ENCODE data around the gene UBE2C. TPM values are rescaled to one million over a fixed set of nuclear protein-coding genes. Genes with fewer than 3 reads are reported as not detected.
A peak's percentile ranks its signal among the peaks of the same experiment; 100 is the strongest.

The UBE2C gene
- total and polyA plus RNA-seq, 2 donors (not counting 1 experiment from before 2014, with no cell fraction given): 0.54 to 2.4 TPM

DNA sequence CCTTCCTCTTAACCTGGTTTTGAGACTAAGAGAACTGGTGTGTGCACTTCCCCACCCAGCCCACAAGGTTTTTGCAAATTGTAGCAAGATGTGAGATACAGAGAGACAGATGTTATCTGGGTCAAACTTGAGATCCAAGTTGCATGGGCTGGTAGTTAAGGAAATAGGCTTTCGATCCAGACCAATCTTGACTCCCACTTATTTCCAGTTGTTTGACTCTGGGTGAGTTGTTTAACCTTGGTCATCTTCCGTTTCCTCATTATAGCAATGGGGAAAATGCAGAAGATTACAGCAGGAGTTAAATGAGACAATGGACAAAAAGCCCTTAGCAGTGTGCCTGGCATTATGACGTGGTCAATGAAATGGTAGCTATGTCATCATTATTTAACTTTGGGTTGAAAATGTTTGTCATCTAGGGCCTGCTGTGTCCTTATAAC, 22.9 kb downstream of the UBE2C start:
- CTCF ChIA-PET: no interaction called here
- Histone ChIP-seq H3K9ac (ENCODE audit: low read length) (no peak overlapping the region), H3K4me3 (ENCODE audit: control extremely low read depth in 1 of 5, extremely low read depth in 1 of 5, insufficient read depth in 1 of 5, low read depth in 2 of 5, low read length in 4 of 5) (no peak overlapping the region), H3K9me3 (ENCODE audit: control extremely low read depth in 1 of 3, control insufficient read depth in 2 of 3, insufficient read depth in 1 of 3, low read length in 2 of 3) (no peaks in the 10 kb centered on the region), H3K4me1 (ENCODE audit: control insufficient read depth in 2 of 2, insufficient read depth in 2 of 2, low read length in 2 of 2) (peaks cover 6 to 18% of the 10 kb centered on the region in 2 donors), H3K27me3 (replicated peaks in 1 of 4; ENCODE audit: control extremely low read depth in 1 of 4, control insufficient read depth in 3 of 4, insufficient read depth in 4 of 4, low read length in 3 of 4) (no peaks in the 10 kb centered on the region), H2AFZ (ENCODE audit: insufficient read depth, low read depth, low read length, poor library complexity, severe bottlenecking) (no peak overlapping the region), H3K27ac (ENCODE audit: low read length in 2 of 2) (no peak overlapping the region), H3K79me2 (ENCODE audit: control insufficient read depth, insufficient read depth, low read length) (no peaks in the 10 kb centered on the region), H3K36me3 (replicated peaks in 1 of 2; ENCODE audit: control extremely low read depth in 1 of 2, control insufficient read depth in 1 of 2, extremely low read depth in 1 of 2, insufficient read depth in 2 of 2, low read length in 1 of 2) (no peaks in the 10 kb centered on the region), H4K20me1 (ENCODE audit: control insufficient read depth, insufficient read depth, low read length, poor library complexity, severe bottlenecking) (no peaks in the 10 kb centered on the region), H3K4me2 (replicated peaks; ENCODE audit: low read depth, low read length, poor library complexity, severe bottlenecking) (no peak overlapping the region)
- Mint-ChIP-seq H3K27me3 (no peaks in the 10 kb centered on the region), H3K9me3 (ENCODE audit: insufficient read depth) (no peaks in the 10 kb centered on the region), H3K4me3 (peak overlapping the region; percentile 83), H3K27ac (no peak overlapping the region), H3K4me1 (peaks cover 12% of the 10 kb centered on the region)
- no peak for TF ChIP-seq CTCF (IDR thresholded peaks at IDR 0.05)
- TF ChIP-seq EZH2 (IDR thresholded peaks at IDR 0.05; ENCODE audit: borderline replicate concordance, insufficient read depth, low read depth, low read length, poor library complexity, severe bottlenecking): no peak
- WGBS (ENCODE audit: insufficient coverage): 92% methylated on average over 1 of the region's 3 CpGs
- no peak for DNase-seq
- POLR2A ChIA-PET: no interaction called here
- no peak for ATAC-seq (ENCODE audit: low read depth)
- intact Hi-C loops (cut with micrococcal nuclease): no loop called here

- H3K9ac ChIP-seq (ENCODE audit: low read length): no peak overlapping the region
- no peak for ATAC-seq (ENCODE audit: low read depth)
- Mint-ChIP-seq H3K27me3 (no peaks in the 10 kb centered on the region), H3K4me3 (peak overlapping the region; percentile 83), H3K4me1 (peaks cover 12% of the 10 kb centered on the region), H3K27ac (no peak overlapping the region), H3K9me3 (ENCODE audit: insufficient read depth) (no peaks in the 10 kb centered on the region)
- ChIA-PET POLR2A (no interaction called here), CTCF (no interaction called here)
- no peaks in the 10 kb centered on the region for H3K36me3 ChIP-seq (replicated peaks in 1 of 2; ENCODE audit: control extremely low read depth in 1 of 2, control insufficient read depth in 1 of 2, extremely low read depth in 1 of 2, insufficient read depth in 2 of 2, low read length in 1 of 2)
- no peak overlapping the region for H3K27ac ChIP-seq (ENCODE audit: low read length in 2 of 2)
- 100% methylated on average over 5 of the region's 5 CpGs for WGBS (ENCODE audit: insufficient coverage)
- H3K4me2 ChIP-seq (replicated peaks; ENCODE audit: low read depth, low read length, poor library complexity, severe bottlenecking): no peak overlapping the region
- intact Hi-C loops (cut with micrococcal nuclease): no loop called here
- H3K4me1 ChIP-seq (ENCODE audit: control insufficient read depth in 2 of 2, insufficient read depth in 2 of 2, low read length in 2 of 2): peaks cover 6 to 18% of the 10 kb centered on the region in 2 donors
- H4K20me1 ChIP-seq (ENCODE audit: control insufficient read depth, insufficient read depth, low read length, poor library complexity, severe bottlenecking): no peaks in the 10 kb centered on the region
- no peaks in the 10 kb centered on the region for H3K79me2 ChIP-seq (ENCODE audit: control insufficient read depth, insufficient read depth, low read length)
- no peak overlapping the region for H3K4me3 ChIP-seq (ENCODE audit: control extremely low read depth in 1 of 5, extremely low read depth in 1 of 5, insufficient read depth in 1 of 5, low read depth in 2 of 5, low read length in 4 of 5)
- H3K9me3 ChIP-seq (ENCODE audit: control extremely low read depth in 1 of 3, control insufficient read depth in 2 of 3, insufficient read depth in 1 of 3, low read length in 2 of 3): no peaks in the 10 kb centered on the region
- H2AFZ ChIP-seq (ENCODE audit: insufficient read depth, low read depth, low read length, poor library complexity, severe bottlenecking): no peak overlapping the region
- no peak for DNase-seq
- no peak for TF ChIP-seq CTCF (IDR thresholded peaks at IDR 0.05)
- no peak for TF ChIP-seq EZH2 (IDR thresholded peaks at IDR 0.05; ENCODE audit: borderline replicate concordance, insufficient read depth, low read depth, low read length, poor library complexity, severe bottlenecking)
- no peaks in the 10 kb centered on the region for H3K27me3 ChIP-seq (replicated peaks in 1 of 4; ENCODE audit: control extremely low read depth in 1 of 4, control insufficient read depth in 3 of 4, insufficient read depth in 4 of 4, low read length in 3 of 4)
Measured at GRCh38 chr20:45835825-45836224, 23.4 kb downstream of the UBE2C start.
